Peyer's patch (tissue), 4 donors: Measurements from ENCODE around the gene DNM3. TPM values are rescaled to one million over a fixed set of nuclear protein-coding genes. Genes with fewer than 3 reads are reported as not detected.

ENCODE experiments used
- DNase-seq, 3 donors: peaks; one replicate each; pipeline ENCODE4 v3.0.0-alpha.2; 2017 to 2019
- H3K27ac ChIP-seq, 4 donors: fragments of 200-600 bp; sonication (generic); one replicate each; pipeline ENCODE4 v1.5.1; 2016 to 2019
- H3K27me3 ChIP-seq, 2 donors: fragments of 200-600 bp; sonication (generic); one replicate each; pipeline ENCODE4 v1.5.1; 2019
- H3K36me3 ChIP-seq, 3 donors: fragments of 200-600 bp; sonication (generic); one replicate each; pipeline ENCODE4 v1.5.1; 2016 to 2019
- H3K4me1 ChIP-seq, 4 donors: fragments of 200-600 bp; sonication (generic); one replicate each; pipeline ENCODE4 v1.5.1; 2016 to 2019
- H3K4me3 ChIP-seq, 4 donors: fragments of 200-600 bp; sonication (generic); 1 replicate in 3 of 4; 2 replicates in 1 of 4; pipeline ENCODE4 v1.5.1; 2016 to 2019; ENCODE audit warnings: mild to moderate bottlenecking in 1 of 4
- H3K9me3 ChIP-seq, 4 donors: fragments of 200-600 bp; sonication (generic); one replicate each; pipeline ENCODE4 v1.5.1; 2016 to 2019; ENCODE audit warnings: mild to moderate bottlenecking in 1 of 4
- CTCF ChIP-seq, 6 experiments: fragments of 450-650 bp in 4 of 6; fragments of 200-600 bp in 2 of 6; sonication (generic) in 1 of 6; IDR thresholded peaks; one replicate each; pipeline ENCODE4 v1.5.1; 2017 to 2019; ENCODE audit warnings: antibody characterized with exemption in 6 of 6, mild to moderate bottlenecking in 3 of 6, moderate library complexity in 1 of 6
- POLR2A ChIP-seq, 2 donors: fragments of 450-650 bp; IDR thresholded peaks; one replicate each; pipeline ENCODE4 v1.5.1; 2017; ENCODE audit warnings: antibody characterized with exemption in 2 of 2, mild to moderate bottlenecking in 2 of 2, moderate library complexity in 2 of 2
- total RNA-seq, 4 donors: library from RNA; depleted of rRNA; stranded (reverse); fragments of >200 nt; gene quantifications; one replicate each; pipeline ENCODE4 v1.1.0, GENCODE V29; 2016

DNM3 gene
- total RNA-seq, 4 donors from 2014 or later = 1.4 to 11.6 (median 2.0) TPM

DNA sequence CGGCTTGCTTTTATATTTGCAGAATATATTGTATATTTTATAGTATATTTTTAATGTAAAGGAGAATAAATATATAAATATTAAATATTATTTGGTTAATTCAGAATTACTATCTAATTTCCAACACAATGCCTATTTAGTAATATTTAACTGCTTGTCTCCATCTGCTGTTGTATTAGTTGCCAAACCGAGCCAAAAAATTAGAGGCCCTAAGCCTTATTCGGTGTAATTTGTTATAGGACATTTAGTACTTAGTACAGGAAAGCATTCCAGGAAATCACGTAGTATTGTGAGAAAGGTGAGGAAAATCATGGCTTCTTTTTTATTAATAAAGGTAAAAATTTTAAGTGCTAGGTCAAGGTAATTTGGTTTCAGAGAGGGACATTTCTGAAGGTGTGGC, 93.8 kb downstream of the DNM3 start:
- H3K9me3 ChIP-seq = no peaks in the 10 kb centered on the region
- no peaks in the 10 kb centered on the region for H3K36me3 ChIP-seq
- H3K27me3 ChIP-seq = no peaks in the 10 kb centered on the region
- TF ChIP-seq CTCF (IDR thresholded peaks at IDR 0.05) (no peak), POLR2A (IDR thresholded peaks at IDR 0.05) (no peak)
- H3K27ac ChIP-seq = no peak overlapping the region
- no peak for DNase-seq
- H3K4me1 ChIP-seq = no peaks in the 10 kb centered on the region
- H3K4me3 ChIP-seq = no peak overlapping the region

DNA sequence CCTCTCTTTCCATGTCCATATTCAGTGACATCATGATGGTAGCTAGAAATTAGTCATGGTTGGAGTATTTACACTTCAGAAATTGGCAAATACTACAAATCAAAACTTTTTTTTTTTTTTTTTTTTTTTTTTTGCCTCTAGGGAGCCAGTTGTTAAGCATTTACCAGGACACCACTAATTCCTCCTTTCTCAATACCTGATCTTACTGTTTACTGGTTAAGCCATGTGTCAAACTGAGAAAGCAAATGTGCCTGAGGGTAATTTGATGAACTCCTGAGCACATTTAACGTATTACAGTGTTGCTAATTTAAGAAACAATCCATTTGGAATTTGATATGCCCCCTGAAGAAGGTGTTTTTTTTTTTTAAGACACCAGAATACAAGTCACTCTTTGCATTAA, 94.4 kb downstream of the DNM3 start:
- H3K27ac ChIP-seq = no peak overlapping the region
- no peaks in the 10 kb centered on the region for H3K27me3 ChIP-seq
- TF ChIP-seq CTCF (IDR thresholded peaks at IDR 0.05) (no peak), POLR2A (IDR thresholded peaks at IDR 0.05) (no peak)
- no peaks in the 10 kb centered on the region for H3K36me3 ChIP-seq
- no peaks in the 10 kb centered on the region for H3K4me1 ChIP-seq
- no peak for DNase-seq
- no peak overlapping the region for H3K4me3 ChIP-seq
- H3K9me3 ChIP-seq = no peaks in the 10 kb centered on the region

GRCh38 chr1:171937938-171938337, 96.6 kb downstream of the DNM3 start:
- DNase-seq = no peak
- H3K4me3 ChIP-seq = no peak overlapping the region
- H3K27ac ChIP-seq = no peak overlapping the region

DNA sequence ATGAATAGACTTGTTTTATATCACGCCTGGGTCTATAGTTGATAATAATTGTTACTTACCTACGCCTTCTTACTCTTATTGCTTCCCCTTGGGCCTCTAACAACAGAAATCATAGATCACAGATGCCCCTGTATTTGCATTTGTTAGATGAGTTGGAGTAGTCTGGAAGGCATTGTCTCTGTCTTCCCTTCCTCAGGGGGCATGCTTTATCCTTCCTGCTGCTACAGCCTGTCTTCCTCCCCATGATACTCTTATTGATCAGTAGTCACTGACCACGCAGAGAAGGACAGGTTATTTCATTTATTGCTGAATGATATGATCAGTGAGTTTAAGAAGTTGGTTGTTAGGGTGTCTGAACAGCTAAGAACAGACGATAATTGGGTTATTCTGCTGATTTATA, 98.4 kb downstream of the DNM3 start:
- no peak for DNase-seq
- no peak overlapping the region for H3K4me3 ChIP-seq
- TF ChIP-seq POLR2A (IDR thresholded peaks at IDR 0.05) = no peak
- TF ChIP-seq CTCF (IDR thresholded peaks at IDR 0.05) = no peak

More at GRCh38 chr1:171937938-171938337, 96.6 kb downstream of the DNM3 start:
- Histone ChIP-seq H3K9me3 (no peaks in the 10 kb centered on the region), H3K36me3 (no peaks in the 10 kb centered on the region), H3K4me1 (no peaks in the 10 kb centered on the region), H3K27me3 (no peaks in the 10 kb centered on the region)
- TF ChIP-seq POLR2A (IDR thresholded peaks at IDR 0.05) = no peak
- no peak for TF ChIP-seq CTCF (IDR thresholded peaks at IDR 0.05)

DNA sequence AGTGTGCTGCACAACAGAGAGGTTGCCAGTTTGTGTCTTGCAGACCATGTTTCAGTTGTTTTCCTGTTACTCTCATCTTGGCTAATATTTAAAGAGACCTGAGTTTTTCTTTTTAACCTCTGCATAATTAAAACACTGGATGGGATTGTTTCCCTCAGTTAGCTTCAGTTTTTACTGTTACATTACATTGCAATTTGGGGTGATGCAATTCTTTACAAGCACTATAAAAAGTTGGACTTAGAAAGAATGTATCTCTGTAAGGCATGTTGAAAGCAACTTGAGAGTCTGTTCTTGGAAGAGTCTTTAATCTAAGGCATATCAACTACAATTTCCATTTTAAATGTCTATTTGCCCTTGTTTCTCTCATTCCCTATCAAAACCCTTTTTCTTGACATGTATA, 99.1 kb downstream of the DNM3 start:
- no peak for DNase-seq
- H3K4me1 ChIP-seq = no peaks in the 10 kb centered on the region
- no peak overlapping the region for H3K4me3 ChIP-seq
- no peaks in the 10 kb centered on the region for H3K9me3 ChIP-seq
- TF ChIP-seq CTCF (IDR thresholded peaks at IDR 0.05) (no peak), POLR2A (IDR thresholded peaks at IDR 0.05) (no peak)
- no peaks in the 10 kb centered on the region for H3K36me3 ChIP-seq
- H3K27me3 ChIP-seq = no peaks in the 10 kb centered on the region
- no peak overlapping the region for H3K27ac ChIP-seq

More for the DNA sequence above, 98.4 kb downstream of the DNM3 start:
- no peaks in the 10 kb centered on the region for H3K4me1 ChIP-seq
- no peaks in the 10 kb centered on the region for H3K9me3 ChIP-seq
- H3K27ac ChIP-seq = no peak overlapping the region
- no peaks in the 10 kb centered on the region for H3K36me3 ChIP-seq
- no peaks in the 10 kb centered on the region for H3K27me3 ChIP-seq

DNA sequence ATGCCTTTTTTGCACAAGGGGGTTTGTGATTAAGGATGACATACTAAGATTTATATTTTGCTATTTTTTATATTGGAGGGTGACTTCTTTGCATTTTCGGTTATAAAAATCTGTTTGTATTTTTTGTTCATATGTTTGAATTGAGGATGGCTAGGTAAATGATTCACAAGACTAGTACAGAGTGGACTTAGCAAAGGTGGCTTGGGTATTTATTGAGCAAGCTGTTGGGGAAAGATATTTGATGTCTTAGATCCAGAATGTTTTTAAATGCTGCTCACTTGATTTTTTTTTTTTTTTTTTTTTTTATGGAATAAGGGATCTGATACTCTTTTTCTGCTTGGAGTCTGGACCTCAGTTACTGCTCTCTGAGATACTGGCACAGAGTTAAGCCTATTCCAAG, 100.6 kb downstream of the DNM3 start:
- Histone ChIP-seq H3K36me3 (no peaks in the 10 kb centered on the region), H3K27me3 (no peaks in the 10 kb centered on the region), H3K4me1 (no peaks in the 10 kb centered on the region), H3K9me3 (no peaks in the 10 kb centered on the region), H3K27ac (no peak overlapping the region), H3K4me3 (no peak overlapping the region)
- DNase-seq = no peak
- TF ChIP-seq POLR2A (IDR thresholded peaks at IDR 0.05) (no peak), CTCF (IDR thresholded peaks at IDR 0.05) (no peak)
